ENCODE results near the gene LAMB3. TPM values are rescaled to one million over a fixed set of nuclear protein-coding genes. Genes with fewer than 3 reads are reported as not detected.

The LAMB3 gene
- total and polyA plus RNA-seq, 12 donors, result 8.2 to 117 (median 34.7) TPM

DNA sequence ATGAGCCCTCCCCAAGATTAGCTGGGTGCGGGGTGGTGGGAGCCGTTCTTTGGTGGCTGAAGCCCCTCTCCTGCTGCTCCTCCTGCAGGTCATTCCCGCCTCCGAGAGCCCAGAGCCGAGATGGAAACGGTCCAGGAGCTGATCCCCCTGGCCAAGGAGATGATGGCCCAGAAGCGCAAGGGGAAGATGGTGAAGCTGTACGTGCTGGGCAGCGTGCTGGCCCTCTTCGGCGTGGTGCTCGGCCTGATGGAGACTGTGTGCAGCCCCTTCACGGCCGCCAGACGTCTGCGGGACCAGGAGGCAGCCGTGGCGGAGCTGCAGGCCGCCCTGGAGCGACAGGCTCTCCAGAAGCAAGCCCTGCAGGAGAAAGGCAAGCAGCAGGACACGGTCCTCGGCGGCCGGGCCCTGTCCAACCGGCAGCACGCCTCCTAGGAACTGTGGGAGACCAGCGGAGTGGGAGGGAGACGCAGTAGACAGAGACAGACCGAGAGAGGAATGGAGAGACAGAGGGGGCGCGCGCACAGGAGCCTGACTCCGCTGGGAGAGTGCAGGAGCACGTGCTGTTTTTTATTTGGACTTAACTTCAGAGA lies 23.4 kb upstream of the LAMB3 start:
- 0 to 10% (median 3%) methylated on average over 6 to 34 of the region's 34 CpGs for WGBS, 4 donors
- peak overlapping the region in 4 of 5 donors; percentile 73 to 92 (median 82) for H3K27ac ChIP-seq
- H3K36me3 ChIP-seq (replicated peaks in 1 of 2), result no peaks in the 10 kb centered on the region
- DNase-seq, result peak in 6 of 7 donors; percentile 38 to 63 (median 46)
- intact Hi-C loops (cut with DNase I), result no loop called here
- no peak for TF ChIP-seq POLR2A (IDR thresholded peaks at IDR 0.05)
- TF ChIP-seq, protein P1, sequence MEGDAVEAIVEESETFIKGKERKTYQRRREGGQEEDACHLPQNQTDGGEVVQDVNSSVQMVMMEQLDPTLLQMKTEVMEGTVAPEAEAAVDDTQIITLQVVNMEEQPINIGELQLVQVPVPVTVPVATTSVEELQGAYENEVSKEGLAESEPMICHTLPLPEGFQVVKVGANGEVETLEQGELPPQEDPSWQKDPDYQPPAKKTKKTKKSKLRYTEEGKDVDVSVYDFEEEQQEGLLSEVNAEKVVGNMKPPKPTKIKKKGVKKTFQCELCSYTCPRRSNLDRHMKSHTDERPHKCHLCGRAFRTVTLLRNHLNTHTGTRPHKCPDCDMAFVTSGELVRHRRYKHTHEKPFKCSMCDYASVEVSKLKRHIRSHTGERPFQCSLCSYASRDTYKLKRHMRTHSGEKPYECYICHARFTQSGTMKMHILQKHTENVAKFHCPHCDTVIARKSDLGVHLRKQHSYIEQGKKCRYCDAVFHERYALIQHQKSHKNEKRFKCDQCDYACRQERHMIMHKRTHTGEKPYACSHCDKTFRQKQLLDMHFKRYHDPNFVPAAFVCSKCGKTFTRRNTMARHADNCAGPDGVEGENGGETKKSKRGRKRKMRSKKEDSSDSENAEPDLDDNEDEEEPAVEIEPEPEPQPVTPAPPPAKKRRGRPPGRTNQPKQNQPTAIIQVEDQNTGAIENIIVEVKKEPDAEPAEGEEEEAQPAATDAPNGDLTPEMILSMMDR (IDR thresholded peaks at IDR 0.05), result peak in 2 of 6 experiments; percentile 12 to 15
- no peaks in the 10 kb centered on the region for H3K9me3 ChIP-seq (replicated peaks in 1 of 3)
- no peaks in the 10 kb centered on the region for H3K27me3 ChIP-seq
- H3K4me1 ChIP-seq (replicated peaks in 1 of 2), result peaks cover 35 to 46% of the 10 kb centered on the region in 2 donors
- H3K4me3 ChIP-seq, result peak overlapping the region; percentile 17 to 57 (median 50)

DNA sequence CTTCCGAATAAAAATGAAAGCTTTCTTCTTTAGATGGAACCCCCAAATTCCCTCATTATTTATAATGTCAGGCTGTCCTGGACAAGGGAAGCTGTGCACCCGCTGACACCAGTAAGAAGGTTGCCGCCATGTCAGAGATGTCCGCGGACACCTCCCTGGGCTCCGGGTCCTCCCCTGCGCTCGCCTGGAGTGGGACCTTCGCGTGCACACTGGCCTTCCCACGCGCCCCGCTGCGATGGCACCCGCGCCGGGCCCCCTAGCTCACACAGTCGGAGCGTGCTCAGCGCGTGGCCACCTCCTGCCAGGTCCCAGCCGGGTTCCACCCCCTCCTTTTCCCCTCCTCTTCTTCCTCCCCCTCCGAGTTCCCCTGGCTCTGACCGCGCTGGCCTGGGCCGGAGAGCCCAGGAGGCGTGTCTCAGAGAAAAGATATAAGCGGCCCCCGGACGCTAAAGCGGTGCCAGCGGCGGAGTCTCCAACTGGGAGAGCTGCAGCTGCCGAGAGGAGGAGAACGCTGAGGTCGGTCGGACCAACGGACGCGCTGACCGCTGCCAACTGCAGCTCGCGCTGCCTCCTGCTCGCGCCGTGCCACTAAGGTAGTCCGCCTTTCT lies 22.8 kb upstream of the LAMB3 start, which contains the start of gene G0S2:
TSS of gene G0S2 (plus strand) at position 456 of the 608 bp plus-strand sequence. CDS start 273 bp downstream, outside the sequence.
- Histone ChIP-seq H3K4me3 (peak within 1 kb of the TSS; percentile 17 to 57 (median 50)), H3K9me3 (replicated peaks in 1 of 3) (no peaks in the 10 kb centered on the region), H3K36me3 (replicated peaks in 1 of 2) (no peaks in the 10 kb centered on the region), H3K27me3 (no peaks in the 10 kb centered on the region), H3K27ac (peak within 1 kb of the TSS; percentile 65 to 92 (median 78)), H3K4me1 (replicated peaks in 1 of 2) (peaks cover 35 to 48% of the 10 kb centered on the region in 2 donors)
- peak; percentile 91 to 95 (median 94) for DNase-seq
- TF ChIP-seq POLR2A (IDR thresholded peaks at IDR 0.05), result peak; percentile 99
- TF ChIP-seq, protein P1 (IDR thresholded peaks at IDR 0.05), result no peak
- intact Hi-C loops (cut with DNase I), result no loop called here
- WGBS, 4 donors, result 1 to 5% (median 2%) methylated on average over 13 to 47 of the region's 47 CpGs

DNA sequence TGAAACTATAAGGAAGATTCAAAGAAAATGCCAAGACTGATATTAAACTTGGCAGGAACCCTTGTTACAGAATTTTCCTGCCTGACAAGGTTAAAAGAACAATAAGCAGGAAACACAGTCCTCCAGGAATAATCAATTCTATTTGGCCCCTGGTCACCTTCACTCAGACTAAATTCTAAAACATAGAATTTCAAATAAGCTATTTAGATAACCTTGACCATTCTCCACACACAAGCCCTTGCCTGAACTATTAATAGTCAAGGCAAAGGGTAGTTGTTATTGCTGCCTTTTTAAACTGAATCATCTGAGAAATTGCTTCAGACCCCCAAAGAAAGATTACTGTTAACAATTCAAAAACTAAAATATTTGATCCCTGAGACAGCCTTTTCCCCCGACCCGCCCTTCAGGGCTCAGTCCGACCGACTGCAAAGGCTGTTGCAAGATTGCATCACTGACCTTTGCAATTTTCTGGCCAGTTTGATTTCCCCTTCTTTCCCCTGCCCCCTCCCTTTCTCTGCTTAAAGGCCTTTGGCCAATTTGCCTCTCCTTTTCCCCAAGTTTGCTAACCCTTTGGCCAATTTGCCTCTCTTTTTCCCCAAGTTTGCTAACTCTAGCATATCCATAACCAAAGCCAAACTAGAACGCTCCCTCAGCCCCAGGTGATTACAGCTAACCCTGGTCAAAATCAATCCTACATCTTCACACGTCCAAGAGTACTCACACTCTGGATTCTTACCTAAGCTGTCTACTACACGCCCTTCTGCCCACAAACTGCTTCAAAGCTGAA lies 21.6 kb upstream of the LAMB3 start:
- intact Hi-C loops (cut with DNase I), result no loop called here
- H3K4me1 ChIP-seq (replicated peaks in 1 of 2), result peaks cover 35 to 48% of the 10 kb centered on the region in 2 donors
- peak in 6 of 7 donors; percentile 62 to 78 (median 68) for DNase-seq

More for the DNA sequence above, 21.6 kb upstream of the LAMB3 start:
- H3K9me3 ChIP-seq (replicated peaks in 1 of 3), result no peaks in the 10 kb centered on the region
- peak overlapping the region; percentile 65 to 92 (median 78) for H3K27ac ChIP-seq
- H3K4me3 ChIP-seq, result peak overlapping the region in 1 of 4 donors; percentile 53
- H3K36me3 ChIP-seq (replicated peaks in 1 of 2), result no peaks in the 10 kb centered on the region
- 35 to 43% (median 36%) methylated on average over 7 of the region's 7 CpGs for WGBS, 4 donors
- TF ChIP-seq, protein P1 (IDR thresholded peaks at IDR 0.05), result no peak
- peak in 1 of 2 donors; percentile 28 for TF ChIP-seq POLR2A (IDR thresholded peaks at IDR 0.05)
- H3K27me3 ChIP-seq, result no peaks in the 10 kb centered on the region

Data from adrenal gland (tissue), 12 donors.